ENCODE data around the gene LMBR1L.

LMBR1L gene

GRCh38 chr12:49054096-49054495, 56.6 kb downstream of the LMBR1L start:
- no peak for DNase-seq (ENCODE audit: low read depth in 3 of 3)

GRCh38 chr12:49052451-49053208, 58.0 kb downstream of the LMBR1L start:
- no peak for DNase-seq (ENCODE audit: low read depth in 3 of 3)

GRCh38 chr12:49051777-49052438, 58.7 kb downstream of the LMBR1L start:
- DNase-seq (ENCODE audit: low read depth in 3 of 3): no peak

- no peak for DNase-seq (ENCODE audit: low read depth in 3 of 3)
Measured at GRCh38 chr12:49051373-49051764, 59.3 kb downstream of the LMBR1L start.

- DNase-seq (ENCODE audit: low read depth in 3 of 3): no peak
Measured at GRCh38 chr12:49050507-49051372, 59.9 kb downstream of the LMBR1L start.

- DNase-seq (ENCODE audit: low read depth in 3 of 3): no peak
Measured at GRCh38 chr12:49049566-49050224, 61.0 kb downstream of the LMBR1L start.

GRCh38 chr12:49048953-49049352, 61.7 kb downstream of the LMBR1L start:
- no peak for DNase-seq (ENCODE audit: low read depth in 3 of 3)

All from stimulated activated CD4-positive, alpha-beta T cell treated with anti-CD3 and anti-CD28 coated beads, TNF-alpha, amount 100 ng/mL, for 4 hours (primary cell).